ENCODE results near the gene VWCE.

VWCE gene

GRCh38 chr11:61287338-61287977, 7.7 kb downstream of the VWCE start:
- H3K4me3 ChIP-seq (ENCODE audit: control insufficient read depth, low read depth, low read length), result no peak overlapping the region
- DNase-seq (ENCODE audit: low read depth), result no peak

GRCh38 chr11:61283613-61284012, 11.5 kb downstream of the VWCE start:
- TF ChIP-seq CTCF (IDR thresholded peaks at IDR 0.05; ENCODE audit: control insufficient read depth, insufficient read depth, low read depth, low read length, missing control alignments), result no peak
- no peak for DNase-seq (ENCODE audit: low read depth)
- H3K4me3 ChIP-seq (ENCODE audit: control insufficient read depth, low read depth, low read length), result no peak overlapping the region

More at GRCh38 chr11:61287338-61287977, 7.7 kb downstream of the VWCE start:
- no peak for TF ChIP-seq CTCF (IDR thresholded peaks at IDR 0.05; ENCODE audit: control insufficient read depth, insufficient read depth, low read depth, low read length, missing control alignments)

- DNase-seq (ENCODE audit: low read depth), result no peak
- no peak for TF ChIP-seq CTCF (IDR thresholded peaks at IDR 0.05; ENCODE audit: control insufficient read depth, insufficient read depth, low read depth, low read length, missing control alignments)
- no peak overlapping the region for H3K4me3 ChIP-seq (ENCODE audit: control insufficient read depth, low read depth, low read length)
Observed at GRCh38 chr11:61281581-61282250, 13.4 kb downstream of the VWCE start.

GRCh38 chr11:61280883-61281580, 14.1 kb downstream of the VWCE start:
- H3K4me3 ChIP-seq (ENCODE audit: control insufficient read depth, low read depth, low read length), result no peak overlapping the region
- no peak for DNase-seq (ENCODE audit: low read depth)
- TF ChIP-seq CTCF (IDR thresholded peaks at IDR 0.05; ENCODE audit: control insufficient read depth, insufficient read depth, low read depth, low read length, missing control alignments), result no peak

- no peak for DNase-seq (ENCODE audit: low read depth)
- H3K4me3 ChIP-seq (ENCODE audit: control insufficient read depth, low read depth, low read length), result no peak overlapping the region
- TF ChIP-seq CTCF (IDR thresholded peaks at IDR 0.05; ENCODE audit: control insufficient read depth, insufficient read depth, low read depth, low read length, missing control alignments), result no peak
Observed at GRCh38 chr11:61279934-61280659, 15.0 kb downstream of the VWCE start.

- no peak for DNase-seq (ENCODE audit: low read depth)
- H3K4me3 ChIP-seq (ENCODE audit: control insufficient read depth, low read depth, low read length), result no peak overlapping the region
- TF ChIP-seq CTCF (IDR thresholded peaks at IDR 0.05; ENCODE audit: control insufficient read depth, insufficient read depth, low read depth, low read length, missing control alignments), result no peak
Observed at GRCh38 chr11:61278001-61278470, 17.1 kb downstream of the VWCE start.

All from AG09309 (cell line).